CD4-positive, CD25-positive, alpha-beta regulatory T cell (primary cell): ENCODE results near the gene ORAI3. TPM values are rescaled to one million over a fixed set of nuclear protein-coding genes. Genes with fewer than 3 reads are reported as not detected.
A peak's percentile ranks its signal among the peaks of the same experiment; 100 is the strongest.
"Not testable (repeated sequence)": the region's sequence is repeated elsewhere in the genome, so short reads cannot be mapped to it uniquely, and the experiment has no call there.

Experiments used
- ATAC-seq, 2 donors: fragments of 150-1000 bp; cut with Tn5 transposase; one replicate each; pipeline ENCODE4 v1.10.0; 2021; ENCODE audit warnings: low read depth in 2 of 2, moderate number of reproducible peaks in 2 of 2, moderate library complexity in 1 of 2
- DNase-seq, 3 donors: peaks; one replicate each; pipeline versions ENCODE4 v3.0.0 to v3.0.0-alpha.2; 2012 to 2022; ENCODE audit warnings: mixed read lengths in 1 of 3
- H3K27ac ChIP-seq: one replicate; pipeline ENCODE4 v1.7.0; 2013; ENCODE audit warnings: mild to moderate bottlenecking, low read length; ENCODE audit not compliant: insufficient read depth, poor library complexity, severe bottlenecking
- H3K27me3 ChIP-seq: one replicate; pipeline ENCODE4 v1.7.0; 2013; ENCODE audit warnings: low read length; ENCODE audit not compliant: control insufficient read depth, insufficient read depth
- H3K36me3 ChIP-seq: one replicate; pipeline ENCODE4 v1.7.0; 2013; ENCODE audit warnings: mild to moderate bottlenecking, low read length, moderate library complexity; ENCODE audit not compliant: control insufficient read depth, insufficient read depth
- H3K4me1 ChIP-seq: 2 replicates; pipeline ENCODE4 v1.7.0; 2013; ENCODE audit warnings: mild to moderate bottlenecking, low read length; ENCODE audit not compliant: insufficient read depth, control insufficient read depth, poor library complexity, severe bottlenecking
- H3K4me3 ChIP-seq: one replicate; pipeline ENCODE4 v1.7.0; 2013; ENCODE audit warnings: low read depth, mild to moderate bottlenecking, low read length, moderate library complexity
- H3K9me3 ChIP-seq, 2 experiments: 1 replicate in 1 of 2; 2 replicates in 1 of 2; pipeline ENCODE4 v1.7.0; 2013; ENCODE audit warnings: low read length in 2 of 2, mild to moderate bottlenecking in 1 of 2, moderate library complexity in 1 of 2; ENCODE audit not compliant: control insufficient read depth in 2 of 2
- H3K27ac Mint-ChIP-seq, 3 donors: one replicate each; pipeline ENCODE4 v1.8.0; 2020 to 2022; ENCODE audit warnings: mild to moderate bottlenecking in 3 of 3, mixed read lengths in 3 of 3, moderate library complexity in 2 of 3
- H3K27me3 Mint-ChIP-seq: one replicate; pipeline ENCODE4 v1.8.0; 2022; ENCODE audit warnings: mild to moderate bottlenecking, mixed read lengths
- H3K36me3 Mint-ChIP-seq: one replicate; pipeline ENCODE4 v1.8.0; 2020; ENCODE audit warnings: mixed read lengths
- H3K4me1 Mint-ChIP-seq, 4 donors: one replicate each; pipeline ENCODE4 v1.8.0; 2020 to 2022; ENCODE audit warnings: mixed read lengths in 4 of 4, mild to moderate bottlenecking in 1 of 4
- H3K4me3 Mint-ChIP-seq, 4 donors: one replicate each; pipeline ENCODE4 v1.8.0; 2020 to 2022; ENCODE audit warnings: mild to moderate bottlenecking in 4 of 4, mixed read lengths in 4 of 4, moderate library complexity in 3 of 4
- H3K9me3 Mint-ChIP-seq, 7 donors: one replicate each; pipeline ENCODE4 v1.8.0; 2020 to 2022; ENCODE audit warnings: mixed read lengths in 7 of 7, mild to moderate bottlenecking in 3 of 7, moderate library complexity in 2 of 7
- polyA plus RNA-seq, 4 donors: library from polyadenylated mRNA; unstranded; fragments of 300-500 nt; fragmentation: Illumina TruSeq; gene quantifications; one replicate each; pipeline ENCODE4 v1.2.3, GENCODE V29; 2021
- total RNA-seq: library from RNA; stranded (reverse); gene quantifications from one replicate; pipeline ENCODE4 v1.2.3, GENCODE V29; 2022

Gene ORAI3
- total and polyA plus RNA-seq, 5 donors from 2014 or later = 7.7 to 34.7 (median 31.4) TPM

DNA sequence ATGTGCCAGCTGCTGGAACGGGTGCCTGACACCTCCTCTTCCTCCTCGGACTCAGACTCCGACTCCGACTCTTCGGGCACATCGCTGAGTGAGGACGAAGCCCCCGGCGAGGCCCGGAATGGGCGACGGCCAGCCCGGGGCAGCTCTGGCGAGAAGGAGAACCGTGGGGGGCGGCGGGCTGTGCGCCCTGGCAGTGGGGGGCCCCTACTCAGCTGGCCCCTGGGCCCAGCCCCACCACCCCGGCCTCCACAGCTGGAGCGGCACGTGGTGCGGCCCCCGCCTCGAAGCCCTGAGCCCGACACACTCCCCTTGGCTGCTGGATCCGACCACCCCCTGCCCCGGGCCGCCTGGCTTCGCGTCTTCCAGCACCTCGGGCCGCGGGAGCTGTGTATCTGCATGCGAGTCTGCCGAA lies 18.7 kb upstream of the ORAI3 start:
- Histone ChIP-seq H3K4me1 (no peaks in the 10 kb centered on the region), H3K9me3 (no peaks in the 10 kb centered on the region), H3K27me3 (no peaks in the 10 kb centered on the region), H3K4me3 (no peak overlapping the region), H3K27ac (no peak overlapping the region), H3K36me3 (peaks cover 6% of the 10 kb centered on the region)
- Mint-ChIP-seq H3K9me3 (no peaks in the 10 kb centered on the region), H3K27me3 (no peaks in the 10 kb centered on the region), H3K36me3 (peaks cover 14% of the 10 kb centered on the region), H3K4me1 (peaks cover 5 to 17% (median 10%) of the 10 kb centered on the region in 4 donors), H3K27ac (no peak overlapping the region), H3K4me3 (no peak overlapping the region)
- ATAC-seq (no peak), DNase-seq (no peak)

GRCh38 chr16:30931068-30931650 lies 17.7 kb upstream of the ORAI3 start:
- Mint-ChIP-seq H3K27ac (no peak overlapping the region), H3K36me3 (peaks cover 14% of the 10 kb centered on the region), H3K4me1 (peaks cover 5 to 20% (median 8%) of the 10 kb centered on the region in 4 donors), H3K27me3 (no peaks in the 10 kb centered on the region), H3K4me3 (peak overlapping the region in 1 of 4 donors; percentile 67), H3K9me3 (no peaks in the 10 kb centered on the region)
- no peaks in the 10 kb centered on the region for H3K27me3 ChIP-seq
- H3K36me3 ChIP-seq = peaks cover 6% of the 10 kb centered on the region
- no peak overlapping the region for H3K4me3 ChIP-seq
- H3K9me3 ChIP-seq = no peaks in the 10 kb centered on the region
- H3K4me1 ChIP-seq = no peaks in the 10 kb centered on the region
- no peak for ATAC-seq
- H3K27ac ChIP-seq = no peak overlapping the region
- no peak for DNase-seq

- Mint-ChIP-seq H3K27ac (peak overlapping the region; percentile 1 to 83 (median 16)), H3K4me1 (peaks cover 4 to 17% (median 10%) of the 10 kb centered on the region in 4 donors), H3K9me3 (no peaks in the 10 kb centered on the region), H3K27me3 (no peaks in the 10 kb centered on the region), H3K4me3 (no peak overlapping the region), H3K36me3 (peaks cover 14% of the 10 kb centered on the region)
- Histone ChIP-seq H3K4me1 (no peaks in the 10 kb centered on the region), H3K27me3 (no peaks in the 10 kb centered on the region), H3K27ac (no peak overlapping the region), H3K9me3 (no peaks in the 10 kb centered on the region), H3K36me3 (peaks cover 6% of the 10 kb centered on the region), H3K4me3 (no peak overlapping the region)
- ATAC-seq (no peak), DNase-seq (peak in 1 of 3 donors; percentile 49)
Observed at GRCh38 chr16:30934827-30935557, 13.9 kb upstream of the ORAI3 start.

DNA sequence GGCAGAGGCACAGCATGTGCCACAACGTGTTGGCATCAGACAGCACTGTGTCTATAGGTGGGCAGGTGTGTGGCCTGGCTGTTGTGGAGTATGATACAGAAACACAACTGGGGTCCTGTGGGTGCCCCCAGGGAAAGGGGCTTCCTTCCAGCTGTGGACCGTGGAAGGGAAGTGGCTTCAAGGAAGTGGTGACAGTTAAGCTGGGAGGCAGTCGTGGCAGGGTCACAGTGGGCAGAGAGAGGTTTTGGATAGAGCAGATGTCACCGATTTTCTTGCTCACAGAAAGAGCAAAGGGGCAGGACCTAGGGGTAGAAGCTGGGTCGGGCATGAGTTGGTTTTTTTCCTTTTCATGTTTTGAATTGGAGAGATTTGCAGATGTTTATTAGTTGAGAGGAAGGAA lies 11.2 kb upstream of the ORAI3 start:
- H3K27ac ChIP-seq = no peak overlapping the region
- no peak for ATAC-seq
- Mint-ChIP-seq H3K4me1 (peaks cover 0 to 31% (median 10%) of the 10 kb centered on the region in 4 donors), H3K27me3 (no peaks in the 10 kb centered on the region), H3K4me3 (no peak overlapping the region), H3K36me3 (no peaks in the 10 kb centered on the region), H3K9me3 (no peaks in the 10 kb centered on the region), H3K27ac (peak overlapping the region in 2 of 3 donors; percentile 69 to 78)
- no peak for DNase-seq
- H3K27me3 ChIP-seq = no peaks in the 10 kb centered on the region
- H3K36me3 ChIP-seq = no peaks in the 10 kb centered on the region
- H3K4me3 ChIP-seq = no peak overlapping the region
- H3K4me1 ChIP-seq = peaks cover 8% of the 10 kb centered on the region
- no peaks in the 10 kb centered on the region for H3K9me3 ChIP-seq

DNA sequence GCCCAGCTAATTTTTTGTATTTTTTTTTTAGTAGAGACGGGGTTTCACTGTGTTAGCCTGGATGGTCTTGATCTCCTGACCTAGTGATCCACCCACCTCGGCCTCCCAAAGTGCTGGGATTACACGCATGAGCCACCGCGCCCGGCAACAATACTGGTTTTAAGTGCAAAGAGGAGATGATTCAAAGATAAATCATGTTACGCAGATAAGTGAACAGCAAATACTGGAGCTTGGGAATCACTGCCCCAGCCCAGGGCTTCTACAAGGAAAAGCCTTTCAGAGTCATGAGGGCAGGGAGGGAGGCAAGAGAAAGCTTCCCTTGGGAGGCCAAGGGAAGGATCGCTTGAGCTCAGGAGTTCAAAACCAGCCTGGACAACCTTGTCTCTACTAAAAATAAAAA lies 9.3 kb upstream of the ORAI3 start:
- peaks cover 0 to 34% (median 9%) of the 10 kb centered on the region in 4 donors for H3K4me1 Mint-ChIP-seq
- H3K27ac Mint-ChIP-seq, DNase-seq, H3K27me3 Mint-ChIP-seq, H3K27ac ChIP-seq, H3K36me3 Mint-ChIP-seq, ATAC-seq, H3K27me3 ChIP-seq, H3K4me1 ChIP-seq, H3K4me3 Mint-ChIP-seq, H3K4me3 ChIP-seq, H3K9me3 ChIP-seq, H3K9me3 Mint-ChIP-seq, H3K36me3 ChIP-seq: not testable (repeated sequence)

- H3K36me3 Mint-ChIP-seq = peaks cover 8% of the 10 kb centered on the region
- peak; percentile 54 to 83 (median 60) for DNase-seq
Observed at GRCh38 chr16:30941600-30942425, 7.1 kb upstream of the ORAI3 start.

GRCh38 chr16:30942426-30942806 lies 6.5 kb upstream of the ORAI3 start:
- H3K4me1 ChIP-seq = peaks cover 8% of the 10 kb centered on the region
- Mint-ChIP-seq H3K27ac (peak overlapping the region in 1 of 3 donors; percentile 26), H3K27me3 (no peaks in the 10 kb centered on the region), H3K4me1 (peaks cover 0 to 22% (median 3%) of the 10 kb centered on the region in 4 donors), H3K4me3 (peak overlapping the region in 1 of 4 donors; percentile 10), H3K9me3 (no peaks in the 10 kb centered on the region), H3K36me3 (peaks cover 8% of the 10 kb centered on the region)
- H3K36me3 ChIP-seq = peaks cover 3% of the 10 kb centered on the region
- no peaks in the 10 kb centered on the region for H3K27me3 ChIP-seq
- ATAC-seq = no peak
- no peak for DNase-seq
- H3K9me3 ChIP-seq = no peaks in the 10 kb centered on the region
- H3K4me3 ChIP-seq = no peak overlapping the region
- H3K27ac ChIP-seq = peak overlapping the region; percentile 41

More at GRCh38 chr16:30941600-30942425, 7.1 kb upstream of the ORAI3 start:
- Mint-ChIP-seq H3K27ac (peak overlapping the region in 1 of 3 donors; percentile 69), H3K4me3 (peak overlapping the region in 1 of 4 donors; percentile 36), H3K27me3 (no peaks in the 10 kb centered on the region), H3K9me3 (no peaks in the 10 kb centered on the region), H3K4me1 (peaks cover 0 to 22% (median 4%) of the 10 kb centered on the region in 4 donors)
- no peaks in the 10 kb centered on the region for H3K9me3 ChIP-seq
- H3K27me3 ChIP-seq = no peaks in the 10 kb centered on the region
- no peak overlapping the region for H3K4me3 ChIP-seq
- H3K36me3 ChIP-seq = peaks cover 3% of the 10 kb centered on the region
- peaks cover 8% of the 10 kb centered on the region for H3K4me1 ChIP-seq
- peak; percentile 88 for ATAC-seq
- peak overlapping the region; percentile 41 for H3K27ac ChIP-seq
